Skeletal muscle tissue (tissue), 4 donors: Measurements from ENCODE around the gene FXYD2. TPM values are rescaled to one million over a fixed set of nuclear protein-coding genes. Genes with fewer than 3 reads are reported as not detected.

ENCODE experiments used
- H3K27ac ChIP-seq: one replicate; pipeline ENCODE4 v1.7.0; 2013; ENCODE audit warnings: mild to moderate bottlenecking, low read depth, low read length, inconsistent platforms
- H3K27me3 ChIP-seq, 3 donors: one replicate each; pipeline ENCODE4 v1.7.0; 2013; ENCODE audit warnings: low read length in 3 of 3; ENCODE audit not compliant: control insufficient read depth in 3 of 3, insufficient read depth in 3 of 3
- H3K36me3 ChIP-seq, 3 donors: one replicate each; pipeline ENCODE4 v1.7.0; 2013; ENCODE audit warnings: low read length in 3 of 3; ENCODE audit not compliant: control insufficient read depth in 3 of 3, insufficient read depth in 3 of 3
- H3K4me1 ChIP-seq, 3 donors: one replicate each; pipeline ENCODE4 v1.7.0; 2013; ENCODE audit warnings: low read length in 3 of 3, mild to moderate bottlenecking in 3 of 3; ENCODE audit not compliant: control insufficient read depth in 3 of 3, insufficient read depth in 3 of 3
- H3K4me3 ChIP-seq, 3 donors: one replicate each; pipeline ENCODE4 v1.7.0; 2013; ENCODE audit warnings: low read length in 3 of 3
- H3K9ac ChIP-seq, 3 donors: one replicate each; pipeline ENCODE4 v1.7.0; 2013; ENCODE audit warnings: low read length in 3 of 3, mild to moderate bottlenecking in 3 of 3, moderate library complexity in 2 of 3, low read depth in 1 of 3
- H3K9me3 ChIP-seq, 3 donors: one replicate each; pipeline ENCODE4 v1.7.0; 2013; ENCODE audit warnings: low read length in 3 of 3; ENCODE audit not compliant: control insufficient read depth in 3 of 3
- total RNA-seq: library from RNA; depleted of rRNA; stranded (reverse); fragments of >200 nt; gene quantifications from one replicate; pipeline ENCODE4 v1.2.3, GENCODE V29; 2014
- donor health status: Osteomylitis.

The FXYD2 gene
- total RNA-seq, 1 donor from 2014 or later: 1.0 TPM

- no peak overlapping the region for H3K9ac ChIP-seq
- no peaks in the 10 kb centered on the region for H3K9me3 ChIP-seq
- H3K4me1 ChIP-seq: peaks cover 2 to 8% (median 8%) of the 10 kb centered on the region in 3 donors
- H3K4me3 ChIP-seq: no peak overlapping the region
- H3K27me3 ChIP-seq: no peaks in the 10 kb centered on the region
- H3K36me3 ChIP-seq: peaks cover 0 to 3% (median 0%) of the 10 kb centered on the region in 3 donors
- H3K27ac ChIP-seq: no peak overlapping the region
Measured at GRCh38 chr11:117843666-117844484, 19.3 kb upstream of the FXYD2 start.

- H3K9me3 ChIP-seq: no peaks in the 10 kb centered on the region
- H3K27ac ChIP-seq: peak overlapping the region; percentile 33
- no peak overlapping the region for H3K4me3 ChIP-seq
- peaks cover 2 to 8% (median 8%) of the 10 kb centered on the region in 3 donors for H3K4me1 ChIP-seq
- no peaks in the 10 kb centered on the region for H3K27me3 ChIP-seq
- peaks cover 0 to 3% (median 0%) of the 10 kb centered on the region in 3 donors for H3K36me3 ChIP-seq
- peak overlapping the region in 2 of 3 donors; percentile 3 to 33 for H3K9ac ChIP-seq
Measured at GRCh38 chr11:117842131-117842941, 17.8 kb upstream of the FXYD2 start.

- H3K4me3 ChIP-seq: no peak overlapping the region
- H3K36me3 ChIP-seq: peaks cover 0 to 5% (median 0%) of the 10 kb centered on the region in 3 donors
- peak overlapping the region; percentile 26 for H3K27ac ChIP-seq
Measured at GRCh38 chr11:117841551-117842031, 17.0 kb upstream of the FXYD2 start.

GRCh38 chr11:117840881-117841550 is 16.5 kb upstream of the FXYD2 start:
- Histone ChIP-seq H3K9ac (no peak overlapping the region), H3K27me3 (peaks cover 0 to 2% (median 0%) of the 10 kb centered on the region in 3 donors), H3K4me3 (no peak overlapping the region), H3K36me3 (peaks cover 0 to 5% (median 0%) of the 10 kb centered on the region in 3 donors), H3K27ac (no peak overlapping the region), H3K9me3 (no peaks in the 10 kb centered on the region), H3K4me1 (peaks cover 2 to 11% (median 8%) of the 10 kb centered on the region in 3 donors)

More at GRCh38 chr11:117841551-117842031, 17.0 kb upstream of the FXYD2 start:
- Histone ChIP-seq H3K4me1 (peaks cover 2 to 8% (median 8%) of the 10 kb centered on the region in 3 donors), H3K27me3 (no peaks in the 10 kb centered on the region), H3K9me3 (no peaks in the 10 kb centered on the region), H3K9ac (no peak overlapping the region)

- no peak overlapping the region for H3K4me3 ChIP-seq
- no peak overlapping the region for H3K9ac ChIP-seq
- H3K27ac ChIP-seq: no peak overlapping the region
- H3K27me3 ChIP-seq: peaks cover 0 to 2% (median 0%) of the 10 kb centered on the region in 3 donors
- H3K9me3 ChIP-seq: no peaks in the 10 kb centered on the region
- peaks cover 0 to 5% (median 0%) of the 10 kb centered on the region in 3 donors for H3K36me3 ChIP-seq
- peaks cover 2 to 11% (median 8%) of the 10 kb centered on the region in 3 donors for H3K4me1 ChIP-seq
Measured at GRCh38 chr11:117839936-117840813, 15.6 kb upstream of the FXYD2 start.

GRCh38 chr11:117839380-117839881 is 14.9 kb upstream of the FXYD2 start:
- peaks cover 2 to 11% (median 9%) of the 10 kb centered on the region in 3 donors for H3K4me1 ChIP-seq
- no peak overlapping the region for H3K27ac ChIP-seq
- peaks cover 0 to 5% (median 0%) of the 10 kb centered on the region in 3 donors for H3K36me3 ChIP-seq

GRCh38 chr11:117838901-117839300 is 14.4 kb upstream of the FXYD2 start:
- Histone ChIP-seq H3K27me3 (peaks cover 0 to 2% (median 0%) of the 10 kb centered on the region in 3 donors), H3K27ac (no peak overlapping the region), H3K9me3 (no peaks in the 10 kb centered on the region), H3K9ac (no peak overlapping the region), H3K4me3 (no peak overlapping the region), H3K36me3 (peaks cover 0 to 5% (median 0%) of the 10 kb centered on the region in 3 donors), H3K4me1 (peaks cover 4 to 14% (median 13%) of the 10 kb centered on the region in 3 donors)

More at GRCh38 chr11:117839380-117839881, 14.9 kb upstream of the FXYD2 start:
- no peaks in the 10 kb centered on the region for H3K9me3 ChIP-seq
- no peak overlapping the region for H3K4me3 ChIP-seq
- H3K9ac ChIP-seq: no peak overlapping the region
- peaks cover 0 to 2% (median 0%) of the 10 kb centered on the region in 3 donors for H3K27me3 ChIP-seq

- H3K9ac ChIP-seq: no peak overlapping the region
- no peak overlapping the region for H3K27ac ChIP-seq
- H3K4me3 ChIP-seq: no peak overlapping the region
- H3K9me3 ChIP-seq: no peaks in the 10 kb centered on the region
- peaks cover 0 to 5% (median 0%) of the 10 kb centered on the region in 3 donors for H3K36me3 ChIP-seq
- peaks cover 0 to 2% (median 0%) of the 10 kb centered on the region in 3 donors for H3K27me3 ChIP-seq
- peaks cover 13 to 21% (median 21%) of the 10 kb centered on the region in 3 donors for H3K4me1 ChIP-seq
Measured at GRCh38 chr11:117837791-117838190, 13.2 kb upstream of the FXYD2 start.
